SU-DHL-6 (cell line): ENCODE results near the gene NPTXR.

ENCODE experiments used
- H2AFZ ChIP-seq: fragments of 200-600 bp; sonication (generic); 2 replicates; pipeline ENCODE4 v1.6.1; 2014; ENCODE audit warnings: low read depth, mild to moderate bottlenecking, moderate library complexity, mixed read lengths, antibody characterized with exemption, low read length; ENCODE audit not compliant: severe bottlenecking
- H3F3A ChIP-seq: fragments of 200-600 bp; shearing (Covaris generic); 2 replicates; pipeline ENCODE4 v1.6.0; 2016; ENCODE audit warnings: antibody characterized with exemption, mild to moderate bottlenecking; ENCODE audit not compliant: insufficient read depth
- H3K27ac ChIP-seq: fragments of 200-600 bp; sonication (generic); 2 replicates; pipeline ENCODE4 v1.5.1; 2016; ENCODE audit warnings: low read depth, mild to moderate bottlenecking, low read length, moderate library complexity, mixed read lengths
- H3K27me3 ChIP-seq: fragments of 200-600 bp; sonication (generic), shearing (Covaris generic); 2 replicates; pipeline ENCODE4 v1.6.0; 2014; ENCODE audit warnings: mild to moderate bottlenecking, low read length
- H3K36me3 ChIP-seq: fragments of 200-600 bp; sonication (generic); 2 replicates; pipeline ENCODE4 v1.6.1; 2014; ENCODE audit warnings: mild to moderate bottlenecking, low read length, mixed read lengths
- H3K4me2 ChIP-seq: fragments of 300-600, 200-600 bp; shearing (Covaris generic), sonication (generic); 2 replicates; pipeline ENCODE4 v1.6.0; 2014; ENCODE audit warnings: low read length, low read depth, mild to moderate bottlenecking; ENCODE audit not compliant: poor library complexity, severe bottlenecking
- H3K4me3 ChIP-seq: fragments of 200-600 bp; sonication (generic); 2 replicates; pipeline ENCODE4 v1.5.1; 2014; ENCODE audit warnings: antibody characterized with exemption, low read length, mild to moderate bottlenecking, mixed read lengths; ENCODE audit not compliant: insufficient read depth, poor library complexity, severe bottlenecking
- H3K79me2 ChIP-seq: fragments of 200-600 bp; sonication (generic); 2 replicates; pipeline ENCODE4 v1.6.1; 2014; ENCODE audit warnings: mild to moderate bottlenecking, low read length, moderate library complexity; ENCODE audit not compliant: insufficient read depth
- H3K9ac ChIP-seq: fragments of 200-600 bp; sonication (generic); 2 replicates; pipeline ENCODE4 v1.7.0; 2014; ENCODE audit warnings: mild to moderate bottlenecking, low read length
- H3K9me2 ChIP-seq: fragments of 200-600 bp; sonication (generic); replicated peaks from 2 replicates; pipeline ENCODE4 v1.6.1; 2014; ENCODE audit warnings: low read length; ENCODE audit not compliant: insufficient read depth
- H3K9me3 ChIP-seq: fragments of 200-600 bp; sonication (generic); 2 replicates; pipeline ENCODE4 v1.6.1; 2014; ENCODE audit warnings: low read length, mixed read lengths; ENCODE audit not compliant: insufficient read depth
- H4K20me1 ChIP-seq: fragments of 200-600 bp; sonication (generic); 2 replicates; pipeline ENCODE4 v1.6.1; 2014; ENCODE audit warnings: low read depth, mild to moderate bottlenecking, antibody characterized with exemption, low read length, moderate library complexity, mixed read lengths
- CTCF ChIP-seq: fragments of 200-600 bp; sonication (generic); IDR thresholded peaks from one replicate; pipeline ENCODE4 v1.5.1; 2017; ENCODE audit warnings: antibody characterized with exemption, mild to moderate bottlenecking, low read length, moderate library complexity; ENCODE audit not compliant: insufficient read depth, poor library complexity, severe bottlenecking
- EZH2phosphoT487 ChIP-seq: fragments of 200-600 bp; sonication (generic), shearing (Covaris generic); conservative IDR thresholded peaks from 2 replicates; pipeline ENCODE4 v1.6.1; 2018; ENCODE audit warnings: mild to moderate bottlenecking, antibody characterized with exemption, low read length, moderate library complexity, mixed read lengths

The NPTXR gene

GRCh38 chr22:38862375-38863329 lies 18.8 kb upstream of the NPTXR start:
- H3K4me3 ChIP-seq = no peak overlapping the region
- H3K79me2 ChIP-seq = no peaks in the 10 kb centered on the region
- no peaks in the 10 kb centered on the region for H4K20me1 ChIP-seq
- no peaks in the 10 kb centered on the region for H3K9me2 ChIP-seq
- no peak overlapping the region for H3K4me2 ChIP-seq
- TF ChIP-seq CTCF (no peak), EZH2phosphoT487 (no peak)
- H3K9me3 ChIP-seq = no peaks in the 10 kb centered on the region
- no peaks in the 10 kb centered on the region for H3K36me3 ChIP-seq
- H2AFZ ChIP-seq = no peak overlapping the region
- H3K27ac ChIP-seq = no peak overlapping the region
- H3K27me3 ChIP-seq = no peaks in the 10 kb centered on the region
- peaks cover 11% of the 10 kb centered on the region; the same call in 1 of the 2 replicates for H3F3A ChIP-seq
- H3K9ac ChIP-seq = no peak overlapping the region

- H3K79me2 ChIP-seq = no peaks in the 10 kb centered on the region
- no peak overlapping the region for H2AFZ ChIP-seq
- no peak overlapping the region for H3K9ac ChIP-seq
- TF ChIP-seq CTCF (no peak), EZH2phosphoT487 (no peak)
- no peak overlapping the region for H3K27ac ChIP-seq
- H3K9me2 ChIP-seq = no peaks in the 10 kb centered on the region
- no peak overlapping the region for H3K4me3 ChIP-seq
- H4K20me1 ChIP-seq = no peaks in the 10 kb centered on the region
- no peaks in the 10 kb centered on the region for H3K36me3 ChIP-seq
- H3K4me2 ChIP-seq = no peak overlapping the region
- H3K27me3 ChIP-seq = no peaks in the 10 kb centered on the region
- peaks cover 11% of the 10 kb centered on the region; the same call in 1 of the 2 replicates for H3F3A ChIP-seq
- H3K9me3 ChIP-seq = no peaks in the 10 kb centered on the region
Measured at GRCh38 chr22:38861927-38862326, 18.1 kb upstream of the NPTXR start.

- H3K9ac ChIP-seq = no peak overlapping the region
- H3K9me2 ChIP-seq = no peaks in the 10 kb centered on the region
- no peak overlapping the region for H2AFZ ChIP-seq
- no peaks in the 10 kb centered on the region for H4K20me1 ChIP-seq
- H3F3A ChIP-seq = peaks cover 11% of the 10 kb centered on the region; the same call in 1 of the 2 replicates
- H3K27me3 ChIP-seq = no peaks in the 10 kb centered on the region
- TF ChIP-seq EZH2phosphoT487 (no peak), CTCF (no peak)
- no peaks in the 10 kb centered on the region for H3K9me3 ChIP-seq
- H3K4me3 ChIP-seq = no peak overlapping the region
- H3K36me3 ChIP-seq = no peaks in the 10 kb centered on the region
- no peaks in the 10 kb centered on the region for H3K79me2 ChIP-seq
- no peak overlapping the region for H3K4me2 ChIP-seq
- no peak overlapping the region for H3K27ac ChIP-seq
Measured at GRCh38 chr22:38861170-38861876, 17.5 kb upstream of the NPTXR start.
